ENCODE data around the gene RTP4.

Gene RTP4

GRCh38 chr3:187352581-187353575, 15.3 kb upstream of the RTP4 start:
- no peak for TF ChIP-seq GATA2 (IDR thresholded peaks at IDR 0.05; ENCODE audit: low read depth, low read length)
- TF ChIP-seq GATA3 (IDR thresholded peaks at IDR 0.05; ENCODE audit: low read depth, low read length) = no peak

- TF ChIP-seq GATA2 (IDR thresholded peaks at IDR 0.05; ENCODE audit: low read depth, low read length) (no peak), GATA3 (IDR thresholded peaks at IDR 0.05; ENCODE audit: low read depth, low read length) (no peak)
Measured at GRCh38 chr3:187358068-187358467, 10.1 kb upstream of the RTP4 start.

- no peak for TF ChIP-seq GATA2 (IDR thresholded peaks at IDR 0.05; ENCODE audit: low read depth, low read length)
- TF ChIP-seq GATA3 (IDR thresholded peaks at IDR 0.05; ENCODE audit: low read depth, low read length) = no peak
Measured at GRCh38 chr3:187359798-187360486, 8.2 kb upstream of the RTP4 start.

GRCh38 chr3:187360596-187360995, 7.6 kb upstream of the RTP4 start:
- TF ChIP-seq GATA2 (IDR thresholded peaks at IDR 0.05; ENCODE audit: low read depth, low read length) (no peak), GATA3 (IDR thresholded peaks at IDR 0.05; ENCODE audit: low read depth, low read length) (no peak)

- TF ChIP-seq GATA2 (IDR thresholded peaks at IDR 0.05; ENCODE audit: low read depth, low read length) (no peak), GATA3 (IDR thresholded peaks at IDR 0.05; ENCODE audit: low read depth, low read length) (no peak)
Measured at GRCh38 chr3:187361835-187362234, 6.3 kb upstream of the RTP4 start.

GRCh38 chr3:187367561-187368103, 553 bp upstream of the RTP4 start:
- TF ChIP-seq GATA2 (IDR thresholded peaks at IDR 0.05; ENCODE audit: low read depth, low read length) = no peak
- no peak for TF ChIP-seq GATA3 (IDR thresholded peaks at IDR 0.05; ENCODE audit: low read depth, low read length)

GRCh38 chr3:187369089-187369447, 883 bp downstream of the RTP4 start:
- TF ChIP-seq GATA3 (IDR thresholded peaks at IDR 0.05; ENCODE audit: low read depth, low read length) (no peak), GATA2 (IDR thresholded peaks at IDR 0.05; ENCODE audit: low read depth, low read length) (no peak)

- no peak for TF ChIP-seq GATA2 (IDR thresholded peaks at IDR 0.05; ENCODE audit: low read depth, low read length)
- no peak for TF ChIP-seq GATA3 (IDR thresholded peaks at IDR 0.05; ENCODE audit: low read depth, low read length)
Measured at GRCh38 chr3:187370051-187370450, 1.9 kb downstream of the RTP4 start.

- TF ChIP-seq GATA2 (IDR thresholded peaks at IDR 0.05; ENCODE audit: low read depth, low read length) (no peak), GATA3 (IDR thresholded peaks at IDR 0.05; ENCODE audit: low read depth, low read length) (no peak)
Measured at GRCh38 chr3:187375581-187375980, 7.4 kb downstream of the RTP4 start.

- TF ChIP-seq GATA2 (IDR thresholded peaks at IDR 0.05; ENCODE audit: low read depth, low read length) = no peak
- TF ChIP-seq GATA3 (IDR thresholded peaks at IDR 0.05; ENCODE audit: low read depth, low read length) = no peak
Measured at GRCh38 chr3:187377842-187378241, 9.7 kb downstream of the RTP4 start.

GRCh38 chr3:187382609-187383151, 14.5 kb downstream of the RTP4 start:
- TF ChIP-seq GATA2 (IDR thresholded peaks at IDR 0.05; ENCODE audit: low read depth, low read length) (no peak), GATA3 (IDR thresholded peaks at IDR 0.05; ENCODE audit: low read depth, low read length) (no peak)

GRCh38 chr3:187383246-187383645, 15.1 kb downstream of the RTP4 start:
- no peak for TF ChIP-seq GATA3 (IDR thresholded peaks at IDR 0.05; ENCODE audit: low read depth, low read length)
- no peak for TF ChIP-seq GATA2 (IDR thresholded peaks at IDR 0.05; ENCODE audit: low read depth, low read length)

- TF ChIP-seq GATA2 (IDR thresholded peaks at IDR 0.05; ENCODE audit: low read depth, low read length) (no peak), GATA3 (IDR thresholded peaks at IDR 0.05; ENCODE audit: low read depth, low read length) (no peak)
Measured at GRCh38 chr3:187385296-187385695, 17.1 kb downstream of the RTP4 start.

- no peak for TF ChIP-seq GATA2 (IDR thresholded peaks at IDR 0.05; ENCODE audit: low read depth, low read length)
- TF ChIP-seq GATA3 (IDR thresholded peaks at IDR 0.05; ENCODE audit: low read depth, low read length) = no peak
Measured at GRCh38 chr3:187396661-187397060, 28.5 kb downstream of the RTP4 start.
